ENCODE data around the gene TRIM33.

The TRIM33 gene

GRCh38 chr1:114511032-114511785, at the start of gene TRIM33:
TRIM33 (minus strand) TSS chr1:114511203; CDS start chr1:114511076, 127 bp downstream.
- DNase-seq = peak; percentile 92 to 93

- DNase-seq = no peak
Measured at GRCh38 chr1:114559356-114559755, 48.4 kb upstream of the TRIM33 start.

GRCh38 chr1:114558544-114558943, 47.5 kb upstream of the TRIM33 start:
- peak in 1 of 2 donors; percentile 36 for DNase-seq

- DNase-seq = no peak
Measured at GRCh38 chr1:114554577-114554976, 43.6 kb upstream of the TRIM33 start.

GRCh38 chr1:114552106-114552639, 41.2 kb upstream of the TRIM33 start:
- no peak for DNase-seq

- no peak for DNase-seq
Measured at GRCh38 chr1:114551400-114551799, 40.4 kb upstream of the TRIM33 start.

GRCh38 chr1:114550336-114550735, 39.3 kb upstream of the TRIM33 start:
- DNase-seq = no peak

GRCh38 chr1:114549137-114549536, 38.1 kb upstream of the TRIM33 start:
- no peak for DNase-seq

GRCh38 chr1:114547076-114547475, 36.1 kb upstream of the TRIM33 start:
- no peak for DNase-seq

GRCh38 chr1:114545796-114546195, 34.8 kb upstream of the TRIM33 start:
- no peak for DNase-seq

- no peak for DNase-seq
Measured at GRCh38 chr1:114545315-114545714, 34.3 kb upstream of the TRIM33 start.

- no peak for DNase-seq
Measured at GRCh38 chr1:114540821-114541220, 29.8 kb upstream of the TRIM33 start.

- no peak for DNase-seq
Measured at GRCh38 chr1:114540272-114540671, 29.3 kb upstream of the TRIM33 start.

GRCh38 chr1:114536043-114536442, 25.0 kb upstream of the TRIM33 start:
- no peak for DNase-seq

GRCh38 chr1:114535401-114535800, 24.4 kb upstream of the TRIM33 start:
- DNase-seq = no peak

GRCh38 chr1:114531094-114531493, 20.1 kb upstream of the TRIM33 start:
- DNase-seq = no peak

- no peak for DNase-seq
Measured at GRCh38 chr1:114530224-114530623, 19.2 kb upstream of the TRIM33 start.

GRCh38 chr1:114524944-114525343, 13.9 kb upstream of the TRIM33 start:
- no peak for DNase-seq

- no peak for DNase-seq
Measured at GRCh38 chr1:114522264-114522575, 11.2 kb upstream of the TRIM33 start.

GRCh38 chr1:114521396-114522263, 10.6 kb upstream of the TRIM33 start:
- DNase-seq = no peak

- DNase-seq = no peak
Measured at GRCh38 chr1:114517348-114517747, 6.3 kb upstream of the TRIM33 start.

GRCh38 chr1:114512595-114513280, 1.7 kb upstream of the TRIM33 start:
- no peak for DNase-seq

Data from CD4-positive, alpha-beta T cell treated with Interleukin-1 beta for 1 hour (primary cell).